H9 (cell line): ENCODE data around the gene PEX14. TPM values are rescaled to one million over a fixed set of nuclear protein-coding genes. Genes with fewer than 3 reads are reported as not detected.

Experiments
- DNase-seq: peaks from one replicate; pipeline ENCODE4 v3.0.0-alpha.2; 2017
- H2AFZ ChIP-seq: one replicate; pipeline ENCODE4 v1.6.1; 2013; ENCODE audit warnings: mild to moderate bottlenecking, low read length, control low read depth, moderate library complexity
- H2AK5ac ChIP-seq: 2 replicates; pipeline ENCODE4 v1.6.1; 2013; ENCODE audit warnings: low read length, control low read depth, mixed read lengths; ENCODE audit not compliant: insufficient read length
- H2BK120ac ChIP-seq: one replicate; pipeline ENCODE4 v1.6.1; 2013; ENCODE audit warnings: low read depth, mild to moderate bottlenecking, low read length, control low read depth, inconsistent platforms; ENCODE audit not compliant: poor library complexity, severe bottlenecking
- H2BK12ac ChIP-seq: 2 replicates; pipeline ENCODE4 v1.6.1; 2013; ENCODE audit warnings: low read length, control low read depth, mixed read lengths, low read depth; ENCODE audit not compliant: insufficient read length
- H2BK15ac ChIP-seq: 2 replicates; pipeline ENCODE4 v1.6.1; 2013; ENCODE audit warnings: low read depth, low read length, control low read depth
- H2BK20ac ChIP-seq: one replicate; pipeline ENCODE4 v1.6.1; 2013; ENCODE audit warnings: low read depth, mild to moderate bottlenecking, low read length, control low read depth, inconsistent platforms; ENCODE audit not compliant: poor library complexity, severe bottlenecking
- H2BK5ac ChIP-seq: 2 replicates; pipeline ENCODE4 v1.6.1; 2013; ENCODE audit warnings: low read length, control low read depth, mixed read lengths; ENCODE audit not compliant: insufficient read length
- H3K14ac ChIP-seq: 2 replicates; pipeline ENCODE4 v1.6.1; 2013; ENCODE audit warnings: low read length, control low read depth; ENCODE audit not compliant: insufficient read depth
- H3K18ac ChIP-seq: 2 replicates; pipeline ENCODE4 v1.6.1; 2013; ENCODE audit warnings: low read depth, mild to moderate bottlenecking, mixed read lengths, low read length, control low read depth; ENCODE audit not compliant: insufficient read length
- H3K23ac ChIP-seq: 2 replicates; pipeline ENCODE4 v1.6.1; 2013; ENCODE audit warnings: low read length, control low read depth, mixed read lengths, low read depth; ENCODE audit not compliant: insufficient read length
- H3K23me2 ChIP-seq: 2 replicates; pipeline ENCODE4 v1.6.1; 2013; ENCODE audit warnings: low read depth, mild to moderate bottlenecking, mixed read lengths, low read length, control low read depth; ENCODE audit not compliant: insufficient read length, poor library complexity, severe bottlenecking
- H3K27ac ChIP-seq: 2 replicates; pipeline ENCODE4 v1.5.1; 2013; ENCODE audit warnings: low read length, control low read depth, mixed read lengths, low read depth; ENCODE audit not compliant: insufficient read length
- H3K27me3 ChIP-seq: 2 replicates; pipeline ENCODE4 v1.6.1; 2013; ENCODE audit warnings: low read length, control low read depth, inconsistent platforms; ENCODE audit not compliant: insufficient read depth
- H3K4ac ChIP-seq: 2 replicates; pipeline ENCODE4 v1.6.1; 2013; ENCODE audit warnings: low read depth, mild to moderate bottlenecking, control low read depth, inconsistent platforms, low read length, moderate library complexity
- H3K4me1 ChIP-seq: 2 replicates; pipeline ENCODE4 v1.6.1; 2013; ENCODE audit warnings: low read length, control low read depth, inconsistent platforms; ENCODE audit not compliant: insufficient read depth
- H3K4me2 ChIP-seq: 2 replicates; pipeline ENCODE4 v1.6.1; 2013; ENCODE audit warnings: low read length, control low read depth, mixed read lengths; ENCODE audit not compliant: insufficient read length, insufficient read depth
- H3K56ac ChIP-seq: 2 replicates; pipeline ENCODE4 v1.6.1; 2013; ENCODE audit warnings: low read depth, mild to moderate bottlenecking, mixed read lengths, low read length, control low read depth; ENCODE audit not compliant: insufficient read length
- H3K79me1 ChIP-seq: 2 replicates; pipeline ENCODE4 v1.6.1; 2013; ENCODE audit warnings: low read depth, mild to moderate bottlenecking, moderate library complexity, low read length, control low read depth, inconsistent platforms; ENCODE audit not compliant: insufficient read depth, poor library complexity, severe bottlenecking
- H3K79me2 ChIP-seq: 2 replicates; pipeline ENCODE4 v1.6.1; 2013; ENCODE audit warnings: low read length, control low read depth, inconsistent platforms; ENCODE audit not compliant: insufficient read depth
- H3K9ac ChIP-seq: 2 replicates; pipeline ENCODE4 v1.6.1; 2013; ENCODE audit warnings: low read length, control low read depth, mixed read lengths; ENCODE audit not compliant: insufficient read length; ENCODE audit errors: extremely low read depth
- H3K9me3 ChIP-seq: one replicate; pipeline ENCODE4 v1.6.1; 2013; ENCODE audit warnings: low read depth, low read length, inconsistent platforms; ENCODE audit not compliant: control insufficient read depth
- H3T11ph ChIP-seq: one replicate; pipeline ENCODE4 v1.6.1; 2013; ENCODE audit warnings: mild to moderate bottlenecking, low read length, control low read depth, inconsistent platforms
- H4K20me1 ChIP-seq: one replicate; pipeline ENCODE4 v1.6.1; 2013; ENCODE audit not compliant: control insufficient read depth, insufficient read length, insufficient read depth
- H4K5ac ChIP-seq: 2 replicates; pipeline ENCODE4 v1.6.1; 2013; ENCODE audit warnings: low read depth, mild to moderate bottlenecking, mixed read lengths, low read length, control low read depth; ENCODE audit not compliant: insufficient read length
- H4K8ac ChIP-seq: replicated peaks from 2 replicates; pipeline ENCODE4 v1.6.1; 2013; ENCODE audit warnings: low read length, control low read depth, mixed read lengths, low read depth; ENCODE audit not compliant: insufficient read length
- H4K91ac ChIP-seq: 2 replicates; pipeline ENCODE4 v1.6.1; 2013; ENCODE audit warnings: low read depth, mild to moderate bottlenecking, moderate library complexity, mixed read lengths, low read length, control low read depth; ENCODE audit not compliant: insufficient read length
- H3K27ac Mint-ChIP-seq, 3 experiments: 2 replicates in 2 of 3; 3 replicates in 1 of 3; pipeline ENCODE4 v1.8.0; 2020 to 2021; ENCODE audit warnings: mixed read lengths in 3 of 3, mild to moderate bottlenecking in 1 of 3, moderate library complexity in 1 of 3
- H3K27me3 Mint-ChIP-seq: 2 replicates; pipeline ENCODE4 v1.8.0; 2021; ENCODE audit warnings: low read depth, mild to moderate bottlenecking, moderate library complexity, mixed read lengths
- H3K36me3 Mint-ChIP-seq, 3 experiments: 2 replicates in 2 of 3; 3 replicates in 1 of 3; pipeline ENCODE4 v1.8.0; 2020 to 2021; ENCODE audit warnings: low read depth in 3 of 3, mixed read lengths in 3 of 3; ENCODE audit not compliant: insufficient read depth in 1 of 3
- H3K4me1 Mint-ChIP-seq, 2 experiments: 2 replicates each; pipeline ENCODE4 v1.8.0; 2020; ENCODE audit warnings: mixed read lengths in 2 of 2
- H3K4me3 Mint-ChIP-seq, 2 experiments: 2 replicates in 1 of 2; 3 replicates in 1 of 2; pipeline ENCODE4 v1.8.0; 2020 to 2021; ENCODE audit warnings: mild to moderate bottlenecking in 2 of 2, mixed read lengths in 2 of 2, moderate library complexity in 1 of 2
- H3K9me3 Mint-ChIP-seq, 2 experiments: 2 replicates in 1 of 2; 3 replicates in 1 of 2; pipeline ENCODE4 v1.8.0; 2020; ENCODE audit warnings: mild to moderate bottlenecking in 2 of 2, mixed read lengths in 2 of 2, moderate library complexity in 1 of 2
- CTCF ChIP-seq: fragments of 200-600 bp; sonication (generic); conservative IDR thresholded peaks from 3 replicates; pipeline ENCODE4 v1.8.0; 2021; ENCODE audit warnings: antibody characterized with exemption, mild to moderate bottlenecking
- WGBS: extraction: QIAGEN DNeasy Blood & Tissue Kit; methylation state at CpG from one replicate; pipeline ENCODE4 v1.1.7; 2013; ENCODE audit warnings: missing lambda C conversion rate, low lambda C conversion rate, mixed read lengths; ENCODE audit not compliant: insufficient read length; ENCODE audit errors: extremely low coverage; 5-methylcytosine and 5-hydroxymethylcytosine counted together
- total RNA-seq: library from RNA; stranded (reverse); gene quantifications from 2 replicates; pipeline ENCODE4 v1.2.1, GENCODE V29; 2021

PEX14 gene
- total RNA-seq, 1 experiment from 2014 or later = 23.9 TPM

- Histone ChIP-seq H3K14ac (no peak overlapping the region), H3K4me1 (no peaks in the 10 kb centered on the region; the same call in 1 of the 2 replicates), H2BK15ac (no peak overlapping the region), H3K27ac (no peak overlapping the region), H3K9me3 (no peaks in the 10 kb centered on the region), H4K91ac (no peak overlapping the region), H3K79me1 (no peaks in the 10 kb centered on the region), H3K79me2 (no peaks in the 10 kb centered on the region), H3K18ac (no peak overlapping the region), H3K4me2 (no peak overlapping the region), H4K20me1 (no peaks in the 10 kb centered on the region), H3K23ac (no peak overlapping the region), H3K23me2 (no peaks in the 10 kb centered on the region), H2AFZ (no peak overlapping the region), H2AK5ac (no peak overlapping the region), H3K56ac (no peak overlapping the region), H4K5ac (no peak overlapping the region), H3K9ac (no peak overlapping the region), H3K4ac (no peak overlapping the region), H2BK20ac (no peak overlapping the region), H2BK12ac (no peak overlapping the region), H3T11ph (no peak overlapping the region), H4K8ac (no peak overlapping the region), H2BK5ac (no peak overlapping the region), H2BK120ac (no peak overlapping the region), H3K27me3 (no peaks in the 10 kb centered on the region)
- peaks cover 3 to 6% (median 5%) of the 10 kb centered on the region in 3 experiments; a peak in 3 of 7 replicates for H3K36me3 Mint-ChIP-seq
- H3K27me3 Mint-ChIP-seq = peaks cover 1% of the 10 kb centered on the region; the same call in 1 of the 2 replicates
- no peak overlapping the region; a peak in 2 of 7 replicates for H3K27ac Mint-ChIP-seq
- no CpG with 5 or more reads among the region's 14 CpGs for WGBS
- TF ChIP-seq CTCF = no peak; the same call in 2 of the 3 replicates
- no peak overlapping the region; a peak in 1 of 5 replicates for H3K4me3 Mint-ChIP-seq
- no peaks in the 10 kb centered on the region for H3K9me3 Mint-ChIP-seq
- DNase-seq = no peak
- H3K4me1 Mint-ChIP-seq = peaks cover 24 to 40% of the 10 kb centered on the region in 2 experiments
Observed at GRCh38 chr1:10631811-10632593, 157.3 kb downstream of the PEX14 start.
